Activated CD8-positive, alpha-beta memory T cell treated with anti-CD3 and anti-CD28 coated beads, Interleukin-2, amount 50 U/mL, for 4 hours (primary cell): Measurements from ENCODE around the gene RHOT2.

Source experiments
- DNase-seq: peaks from one replicate; pipeline ENCODE4 v3.0.0-alpha.2; 2020

The RHOT2 gene

GRCh38 chr16:671353-672131, 3.6 kb downstream of the RHOT2 start:
- DNase-seq, result no peak

- no peak for DNase-seq
Observed at GRCh38 chr16:672371-672770, 4.4 kb downstream of the RHOT2 start.

DNA sequence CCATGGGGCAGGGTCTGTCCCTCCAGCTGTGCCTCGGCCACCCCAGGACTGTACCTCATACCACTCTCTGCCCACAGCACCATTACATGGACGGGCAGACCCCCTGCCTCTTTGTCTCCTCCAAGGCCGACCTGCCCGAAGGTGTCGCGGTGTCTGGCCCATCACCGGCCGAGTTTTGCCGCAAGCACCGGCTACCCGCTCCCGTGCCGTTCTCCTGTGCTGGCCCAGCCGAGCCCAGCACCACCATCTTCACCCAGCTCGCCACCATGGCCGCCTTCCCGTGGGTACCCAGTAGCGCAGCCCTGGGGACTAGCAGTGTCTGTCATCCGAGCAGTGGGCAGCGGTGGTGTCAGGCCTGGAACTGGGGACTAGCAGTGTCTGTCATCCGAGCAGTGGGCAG, 4.9 kb downstream of the RHOT2 start:
- no peak for DNase-seq

DNA sequence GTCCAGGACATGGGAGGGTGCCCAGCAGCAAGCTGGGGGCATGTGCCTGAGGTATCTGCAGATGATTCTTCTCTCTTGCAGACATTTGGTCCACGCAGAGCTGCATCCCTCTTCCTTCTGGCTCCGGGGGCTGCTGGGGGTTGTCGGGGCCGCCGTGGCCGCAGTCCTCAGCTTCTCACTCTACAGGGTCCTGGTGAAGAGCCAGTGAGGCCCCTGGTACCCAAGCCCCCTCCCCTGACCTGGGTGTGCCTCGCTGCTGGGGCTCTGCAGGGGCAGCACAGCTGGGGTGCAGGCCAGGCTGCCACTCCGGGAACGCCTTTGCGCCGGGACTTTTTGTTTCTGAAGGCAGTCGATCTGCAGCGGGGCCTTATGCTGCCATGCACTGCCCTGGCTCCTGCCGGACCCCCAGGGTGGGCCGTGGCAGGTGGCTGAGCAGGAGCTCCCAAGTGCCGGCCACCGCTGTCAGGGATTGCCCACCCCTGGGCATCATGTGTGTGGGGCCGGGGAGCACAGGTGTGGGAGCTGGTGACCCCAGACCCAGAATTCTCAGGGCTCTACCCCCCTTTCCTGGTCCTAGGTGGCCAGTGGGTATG, 5.6 kb downstream of the RHOT2 start:
- DNase-seq, result no peak

DNA sequence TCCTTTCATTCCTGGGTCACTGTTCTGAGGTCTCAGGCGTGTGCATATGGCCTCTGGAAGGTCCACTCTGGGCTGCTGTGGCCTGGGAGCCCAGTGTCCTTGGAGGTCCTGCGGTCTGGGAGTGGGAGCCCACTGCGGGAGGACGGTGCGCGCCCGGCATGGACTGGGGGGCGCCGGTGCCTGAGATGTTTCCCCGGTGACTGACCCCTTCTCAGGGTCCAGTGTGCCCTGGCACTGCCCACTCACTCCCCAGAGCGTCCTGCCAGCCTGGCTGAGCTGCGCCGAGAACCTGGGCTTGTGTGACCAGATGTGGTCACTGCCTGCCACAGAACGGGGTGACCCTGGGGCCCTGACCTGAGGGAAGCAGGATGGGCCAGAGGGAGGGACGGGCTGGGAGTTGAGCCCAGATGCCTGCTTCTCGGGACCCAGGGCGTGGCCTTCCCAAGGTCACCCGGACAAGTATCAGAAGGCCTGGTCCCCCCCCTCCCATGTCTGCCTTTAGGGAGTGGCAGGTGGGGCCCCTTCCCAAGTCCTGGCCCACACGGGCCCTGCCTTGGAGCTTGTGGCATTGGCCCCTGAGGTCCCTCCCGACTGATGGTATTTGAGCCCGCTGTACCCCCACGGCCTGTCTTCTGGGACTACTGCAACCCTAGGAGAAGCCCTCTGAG, 6.4 kb downstream of the RHOT2 start:
- no peak for DNase-seq

GRCh38 chr16:674968-675883, 7.3 kb downstream of the RHOT2 start, which contains the start of gene RHBDL1:
Gene RHBDL1 (plus strand): TSS chr16:675671. CDS start chr16:675791, 120 bp downstream.
- DNase-seq, result no peak

DNA sequence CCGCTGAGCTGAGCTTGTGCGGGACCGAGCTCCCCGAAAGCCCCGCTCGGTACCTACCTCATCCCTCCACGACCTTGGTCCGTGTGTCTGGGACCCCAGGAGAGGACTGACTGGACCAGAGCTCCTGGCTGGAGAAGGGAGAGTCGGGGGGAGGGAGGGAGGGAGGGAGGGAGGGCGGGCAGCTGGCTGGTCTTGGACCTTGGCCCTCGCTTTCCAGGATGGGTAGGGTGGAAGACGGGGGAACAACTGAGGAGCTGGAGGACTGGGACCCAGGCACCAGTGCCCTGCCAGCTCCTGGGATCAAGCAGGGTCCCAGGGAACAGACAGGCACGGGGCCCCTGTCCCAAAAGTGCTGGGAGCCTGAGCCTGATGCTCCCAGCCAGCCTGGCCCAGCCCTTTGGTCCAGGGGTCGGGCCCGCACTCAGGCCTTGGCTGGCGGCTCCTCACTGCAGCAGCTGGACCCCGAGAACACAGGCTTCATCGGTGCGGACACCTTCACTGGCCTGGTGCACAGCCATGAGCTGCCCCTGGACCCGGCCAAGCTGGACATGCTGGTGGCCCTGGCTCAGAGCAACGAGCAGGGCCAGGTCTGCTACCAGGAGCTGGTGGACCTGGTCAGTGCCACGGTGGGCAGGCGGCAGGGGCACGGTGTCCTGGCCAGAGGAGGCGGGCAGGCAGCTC, 8.1 kb downstream of the RHOT2 start:
- DNase-seq, result no peak

- no peak for DNase-seq
Observed at GRCh38 chr16:676565-676902, 8.6 kb downstream of the RHOT2 start.

GRCh38 chr16:676913-677312, 9.0 kb downstream of the RHOT2 start:
- DNase-seq, result no peak

GRCh38 chr16:677316-678190, 9.6 kb downstream of the RHOT2 start:
- DNase-seq, result no peak

DNA sequence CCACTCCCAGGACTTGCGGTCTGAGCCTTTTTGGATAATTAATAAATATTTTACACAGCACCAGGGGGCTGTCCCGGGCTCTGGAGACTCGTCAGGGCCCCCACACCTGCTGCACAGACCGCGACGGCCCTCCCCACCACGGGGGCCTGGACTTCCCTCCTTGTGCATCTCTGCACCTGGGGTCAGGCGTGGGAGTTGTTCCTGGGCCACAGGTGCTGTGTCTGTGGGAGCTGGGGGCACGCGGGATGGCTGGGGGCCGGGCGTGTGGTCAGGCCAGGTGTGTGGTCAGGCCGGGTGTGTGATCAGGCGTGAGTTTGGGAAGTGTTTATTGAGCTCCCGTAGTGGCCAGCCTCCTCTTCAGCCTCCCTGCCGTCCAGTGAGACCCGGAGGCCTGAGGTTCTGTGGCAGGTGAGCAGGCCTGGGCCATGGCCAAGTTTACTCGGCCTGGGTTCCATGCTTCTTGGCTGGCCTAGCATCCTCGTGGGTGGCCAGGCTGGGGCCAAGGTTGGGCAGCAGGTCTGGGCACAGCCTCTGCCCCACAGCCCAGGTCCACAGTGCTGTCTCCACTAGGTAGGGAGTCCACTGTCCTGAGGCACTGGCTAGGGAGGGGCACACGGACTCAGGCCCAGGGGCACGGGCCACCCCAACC, 10.4 kb downstream of the RHOT2 start:
- DNase-seq, result no peak

DNA sequence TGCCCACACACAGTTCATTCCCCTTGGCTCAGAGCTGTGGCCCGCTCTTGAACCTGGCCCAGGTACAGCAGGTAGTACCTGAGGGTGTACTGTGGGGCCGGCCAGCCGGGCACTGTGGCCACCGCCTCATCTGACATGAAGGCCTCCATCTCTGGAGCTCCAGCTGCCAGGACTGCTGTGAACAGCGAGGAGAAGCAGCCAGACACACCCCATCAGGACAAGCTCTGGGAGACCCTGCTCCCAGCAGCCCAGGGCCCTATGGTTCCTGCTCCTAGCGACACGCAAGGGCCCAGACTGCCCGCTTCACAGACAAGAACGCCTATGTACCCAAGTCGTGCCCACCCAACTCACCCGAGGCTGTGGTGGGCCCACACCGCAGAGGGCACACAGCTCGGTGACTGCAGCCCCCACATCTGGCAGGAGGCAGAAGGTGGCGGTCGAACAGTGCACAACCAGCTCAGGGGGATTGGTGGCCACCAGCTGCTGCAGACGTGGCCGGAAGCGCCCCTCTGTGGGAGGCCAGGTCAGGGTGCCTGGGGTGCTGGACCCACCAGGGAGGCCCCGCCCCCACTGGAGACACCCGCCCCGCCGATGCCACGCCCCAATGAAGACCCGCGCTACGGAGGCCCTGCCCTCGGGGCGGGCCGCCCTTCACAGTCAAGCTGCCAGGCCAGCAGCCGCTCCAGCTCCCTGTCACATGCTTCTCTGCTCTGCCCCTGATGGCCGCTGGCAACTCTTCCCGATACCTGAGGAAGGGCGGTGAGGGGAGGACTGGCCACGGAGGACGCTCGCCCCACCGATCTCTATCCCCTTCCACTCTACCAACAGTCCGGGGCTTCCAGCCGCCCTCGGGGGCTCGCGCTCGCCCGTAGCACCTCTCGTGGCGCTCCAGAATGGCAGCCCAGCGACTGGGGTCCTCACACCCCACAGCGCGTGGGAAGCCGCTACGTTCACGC, 11.2 kb downstream of the RHOT2 start:
- DNase-seq, result peak; percentile 55

DNA sequence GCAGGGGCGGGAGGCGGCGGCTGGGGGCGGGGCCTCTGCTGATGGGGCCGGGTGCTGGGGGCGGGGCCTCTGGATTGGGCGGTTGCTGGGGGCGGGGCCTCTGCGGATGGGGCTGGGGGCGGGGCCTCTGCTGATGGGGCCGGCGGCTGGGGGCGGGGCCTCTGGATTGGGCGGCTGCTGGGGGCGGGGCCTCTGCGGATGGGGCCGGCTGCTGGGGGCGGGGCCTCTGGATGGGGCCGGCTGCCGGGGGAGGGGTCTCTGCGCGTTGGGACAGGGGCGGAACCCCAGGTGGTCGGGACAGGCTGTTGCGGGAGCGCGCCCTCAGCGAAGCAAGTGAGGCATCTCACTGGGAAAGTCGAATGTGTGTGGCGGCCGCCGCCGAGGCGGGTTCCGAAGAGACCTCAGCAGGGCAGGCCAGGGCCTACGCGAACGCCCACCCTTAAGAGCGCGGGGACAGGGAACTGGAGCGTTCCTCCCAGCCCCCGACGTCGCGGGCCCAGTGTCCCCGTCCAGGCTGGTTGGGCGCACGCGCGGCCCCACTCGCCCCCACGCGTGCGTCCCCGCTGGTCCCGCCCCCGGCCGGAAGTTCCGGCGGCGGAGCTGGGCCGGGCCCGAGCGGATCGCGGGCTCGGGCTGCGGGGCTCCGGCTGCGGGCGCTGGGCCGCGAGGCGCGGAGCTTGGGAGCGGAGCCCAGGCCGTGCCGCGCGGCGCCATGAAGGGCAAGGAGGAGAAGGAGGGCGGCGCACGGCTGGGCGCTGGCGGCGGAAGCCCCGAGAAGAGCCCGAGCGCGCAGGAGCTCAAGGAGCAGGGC, 12.1 kb downstream of the RHOT2 start, which contains the start of gene STUB1:
Gene STUB1 (plus strand): TSS at position 597 of the 811 bp plus-strand sequence. CDS start 116 bp downstream, at position 713.
- DNase-seq, result peak; percentile 88

DNA sequence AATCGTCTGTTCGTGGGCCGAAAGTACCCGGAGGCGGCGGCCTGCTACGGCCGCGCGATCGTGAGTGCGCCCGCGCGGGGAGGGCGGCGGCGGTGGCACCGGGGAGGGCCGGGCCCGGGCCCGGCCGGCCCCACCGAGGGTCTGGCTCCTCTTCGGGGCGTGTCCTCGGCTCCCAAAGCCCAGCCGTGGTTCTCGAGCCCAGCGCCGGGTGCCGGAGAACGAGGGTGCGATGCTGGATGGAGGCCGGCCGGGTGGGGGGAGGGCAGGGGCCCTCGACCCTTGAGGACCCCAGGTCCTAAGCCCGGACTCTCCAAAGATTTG, 12.7 kb downstream of the RHOT2 start:
- DNase-seq, result no peak

- no peak for DNase-seq
Observed at GRCh38 chr16:680967-681745, 13.2 kb downstream of the RHOT2 start.

- DNase-seq, result no peak
Observed at GRCh38 chr16:681746-682427, 14.0 kb downstream of the RHOT2 start.
